ENCODE results near the gene PDGFC. TPM values are rescaled to one million over a fixed set of nuclear protein-coding genes. Genes with fewer than 3 reads are reported as not detected.

The PDGFC gene
- total RNA-seq, 1 donor from 2014 or later = 4.4 TPM

DNA sequence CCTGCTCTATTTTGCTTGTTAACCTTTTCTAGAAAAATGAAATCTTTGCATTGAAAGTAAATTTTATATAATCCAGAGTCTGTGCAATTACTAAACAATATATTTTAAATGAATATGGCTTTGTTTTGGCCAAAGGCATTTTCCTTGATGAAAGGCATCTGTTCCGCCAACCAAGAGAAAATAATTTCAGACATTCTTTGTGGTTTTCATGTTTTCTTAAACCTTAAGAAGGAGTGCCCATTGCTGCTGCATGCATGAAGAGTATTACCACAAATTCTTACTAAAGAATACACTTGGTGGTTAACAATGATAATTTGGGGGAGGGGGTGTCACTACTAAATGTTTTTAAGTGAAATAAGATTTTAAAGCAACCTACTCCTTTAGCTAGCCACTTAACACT is 2.7 kb upstream of the PDGFC start:
- ATAC-seq = no peak

DNA sequence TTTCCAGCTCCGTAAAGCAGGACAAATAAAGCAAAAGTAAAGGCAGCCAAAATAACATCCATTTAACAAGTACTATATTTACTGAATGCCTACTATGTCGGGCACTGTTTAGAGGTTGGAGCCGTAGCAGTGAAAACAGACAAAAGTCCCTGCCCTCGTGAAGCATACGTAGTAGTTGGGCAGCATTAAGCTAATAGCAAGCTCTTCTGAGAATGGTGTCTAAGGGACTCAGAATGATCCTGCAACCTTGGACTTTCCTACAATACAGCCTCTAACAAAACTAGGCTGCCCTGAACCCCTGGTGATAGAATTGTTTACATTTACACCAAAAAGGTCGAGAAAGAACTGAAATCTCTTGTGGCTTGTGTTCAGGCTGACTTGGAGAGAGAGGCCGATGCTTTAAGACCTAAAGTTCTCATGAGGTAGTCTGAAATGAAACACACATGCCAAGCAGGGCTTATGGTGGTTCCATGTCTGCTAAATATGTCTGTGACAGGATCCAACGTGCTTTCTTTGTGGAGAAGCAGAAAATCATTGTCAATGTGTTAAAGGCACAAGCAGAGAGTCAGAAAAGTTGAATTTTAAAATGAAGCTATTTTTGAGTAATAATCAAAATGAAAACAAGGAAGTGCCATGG is 898 bp upstream of the PDGFC start:
- ATAC-seq = no peak

DNA sequence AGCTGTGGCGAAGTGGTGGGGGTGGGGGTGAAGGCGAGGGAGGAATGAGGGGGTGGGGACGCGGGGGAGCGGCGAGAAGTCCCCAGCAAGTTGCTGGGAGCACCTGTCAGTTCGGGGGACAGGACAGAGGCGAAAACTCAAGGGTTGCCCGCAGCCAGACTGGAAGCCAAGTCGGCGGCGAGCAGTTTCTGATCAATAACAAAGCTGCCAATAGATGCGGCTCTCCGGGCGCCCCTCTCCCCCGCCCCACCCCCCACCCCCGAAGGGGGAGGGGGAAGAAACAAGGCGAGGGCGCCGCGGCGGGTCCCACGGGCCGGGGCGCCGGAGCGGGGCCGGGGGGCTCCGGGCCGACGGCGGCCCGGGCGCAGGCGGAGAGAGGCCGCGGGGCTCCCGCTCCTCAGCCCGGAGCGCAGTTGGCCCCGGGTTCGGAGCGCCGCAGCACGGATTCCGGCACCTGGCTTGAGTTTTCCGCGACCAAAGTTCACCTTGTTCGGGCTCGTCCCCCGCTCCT is 379 bp downstream of the PDGFC start:
- ATAC-seq = peak; percentile 24

DNA sequence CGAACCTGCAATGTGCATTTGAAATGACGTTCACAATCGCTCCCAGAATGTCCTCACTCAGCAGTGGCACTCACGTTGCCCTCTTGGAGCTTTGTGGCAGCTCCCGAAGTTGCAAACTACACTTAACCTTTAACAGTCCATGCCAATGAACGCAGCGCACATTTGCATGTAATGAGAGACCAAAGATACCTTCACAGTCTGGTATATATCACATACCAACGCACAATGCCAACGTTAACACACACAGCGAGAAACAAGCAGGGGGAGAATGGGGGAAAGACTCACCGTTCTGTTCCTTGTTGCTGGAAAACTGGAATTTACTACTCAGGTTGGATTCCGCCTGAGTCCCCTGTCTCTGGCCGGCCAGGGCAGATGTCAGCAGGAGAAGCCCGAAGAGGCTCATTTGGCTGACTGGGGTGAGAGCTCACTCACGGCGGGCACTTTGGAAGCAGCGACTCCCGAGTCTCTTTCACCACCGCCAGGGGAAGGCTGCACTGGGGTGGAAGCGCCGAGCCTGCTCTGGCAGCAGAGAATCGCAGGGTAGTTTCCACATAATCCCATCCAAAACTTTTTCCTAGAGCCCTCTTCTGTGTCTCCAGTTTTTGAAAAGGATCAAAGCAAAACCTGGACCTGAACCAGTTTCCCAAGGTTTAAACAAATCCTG is 966 bp downstream of the PDGFC start:
- peak; percentile 67 for ATAC-seq

DNA sequence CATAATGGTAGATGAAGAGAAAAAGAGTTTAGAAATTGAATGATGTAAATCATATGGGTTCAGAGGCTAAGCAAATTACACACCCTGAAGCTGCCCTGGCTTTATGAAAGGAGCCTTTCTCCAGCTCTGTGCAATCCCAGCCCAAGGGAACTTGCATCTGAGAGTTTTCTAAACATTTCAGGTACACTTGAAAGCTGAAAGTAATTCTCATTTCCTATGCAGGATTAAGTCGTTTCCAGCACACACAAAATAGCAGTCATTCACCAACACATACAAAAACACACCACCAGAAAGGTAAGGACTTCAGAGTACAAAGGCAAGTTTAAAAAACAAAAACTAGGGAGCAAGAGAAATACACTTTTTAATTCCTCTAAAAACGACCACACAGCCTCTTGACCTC is 1.7 kb downstream of the PDGFC start:
- no peak for ATAC-seq

DNA sequence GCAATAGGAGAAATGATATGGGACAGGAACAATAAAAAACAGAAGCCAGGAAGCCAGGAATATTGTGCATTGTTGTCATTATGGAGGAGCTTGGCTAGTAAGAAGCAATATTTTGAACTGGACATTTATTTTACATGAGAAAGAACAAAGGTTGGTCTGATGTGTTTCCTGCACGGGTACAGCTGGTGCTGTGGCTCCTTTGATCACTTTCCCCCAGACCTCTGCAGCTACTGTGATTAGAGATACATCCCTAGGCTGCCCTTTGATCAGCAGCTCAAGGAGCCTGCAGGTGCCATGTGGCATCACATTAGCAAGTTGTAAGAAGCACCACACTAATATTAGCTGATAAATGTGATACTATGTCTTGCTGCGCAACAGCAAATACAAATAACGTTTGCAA is 2.5 kb downstream of the PDGFC start:
- no peak for ATAC-seq

DNA sequence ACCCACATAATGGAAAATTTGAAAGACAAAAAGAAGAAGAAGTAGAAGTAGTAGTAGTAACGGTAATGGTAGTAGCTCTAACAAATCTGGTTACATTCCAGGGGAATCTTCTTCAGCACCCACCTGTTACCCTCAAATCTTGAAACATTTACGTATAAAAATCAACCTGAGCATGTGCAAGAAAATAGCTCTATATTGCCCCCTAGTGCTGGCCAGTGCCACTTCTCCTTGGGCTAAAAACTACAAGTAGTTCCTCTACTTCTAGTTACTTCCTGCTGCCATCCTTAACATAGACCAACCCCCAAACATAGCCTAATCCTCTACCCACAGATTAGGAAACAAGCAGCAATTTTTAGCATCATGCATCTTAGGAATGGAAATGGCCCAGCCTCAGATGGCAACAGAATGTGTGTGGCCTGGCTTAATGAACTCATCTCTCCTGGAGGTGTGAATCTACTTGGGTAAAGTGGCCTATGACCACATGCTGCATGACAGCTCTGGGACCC is 3.1 kb downstream of the PDGFC start:
- ATAC-seq = peak; percentile 71

DNA sequence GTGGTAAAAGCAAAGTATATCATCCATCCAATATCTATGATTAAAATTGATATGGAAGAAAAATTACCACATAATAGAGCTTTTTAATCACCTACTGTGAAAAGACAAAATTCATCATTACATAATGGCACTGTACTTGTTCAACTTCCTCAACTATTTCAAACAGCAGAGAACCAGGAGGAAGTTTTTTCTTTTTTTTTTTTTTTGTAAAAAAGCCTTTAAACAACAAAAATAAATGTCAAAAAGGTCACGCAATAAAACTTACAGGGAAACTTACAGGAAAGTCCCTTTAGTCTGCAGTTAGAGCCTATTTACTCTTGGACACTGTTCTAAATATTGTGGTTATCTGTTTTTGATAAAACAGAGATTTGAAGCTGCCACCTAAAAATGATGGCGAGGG is 4.8 kb downstream of the PDGFC start:
- no peak for ATAC-seq

DNA sequence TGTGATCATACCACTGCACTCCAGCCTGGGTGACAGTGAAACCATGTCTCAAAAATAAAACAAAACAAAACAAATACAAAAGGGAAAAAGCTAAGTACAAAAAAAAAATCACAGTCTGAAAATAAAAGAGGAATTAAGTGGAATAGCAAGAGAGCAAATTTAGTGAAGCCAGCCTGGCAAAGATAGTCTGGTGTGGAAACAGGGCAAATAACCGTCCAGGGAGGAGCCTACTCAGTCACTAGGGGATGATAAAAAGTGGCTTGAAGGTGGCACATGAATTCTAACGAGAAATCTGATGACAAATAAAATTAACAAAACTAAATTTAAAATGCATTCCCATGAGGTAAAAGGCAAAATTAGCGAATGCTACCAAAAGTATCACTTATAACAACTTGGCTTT is 8.2 kb downstream of the PDGFC start:
- ATAC-seq = no peak

DNA sequence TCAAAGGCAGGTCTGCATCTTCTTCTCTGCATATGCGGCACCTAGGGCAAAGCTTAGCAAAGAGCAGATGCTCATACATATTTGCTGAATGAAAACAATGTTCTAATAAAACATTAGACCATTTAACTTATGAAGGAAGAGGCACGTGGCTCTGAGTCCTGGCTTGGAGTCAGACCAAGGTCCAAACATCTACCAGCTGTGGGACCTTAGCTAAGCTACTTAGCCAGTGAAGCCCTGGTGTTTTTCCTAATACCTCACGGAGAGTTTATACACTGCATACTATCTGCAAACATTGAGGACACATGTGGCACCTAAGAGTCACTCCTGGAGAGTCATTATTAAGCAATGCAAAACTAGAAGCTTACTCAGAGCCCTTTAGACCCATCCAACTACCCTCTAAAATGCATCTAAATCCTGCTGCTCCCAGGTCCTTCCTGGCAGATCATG is 9.0 kb downstream of the PDGFC start:
- ATAC-seq = peak; percentile 59

DNA sequence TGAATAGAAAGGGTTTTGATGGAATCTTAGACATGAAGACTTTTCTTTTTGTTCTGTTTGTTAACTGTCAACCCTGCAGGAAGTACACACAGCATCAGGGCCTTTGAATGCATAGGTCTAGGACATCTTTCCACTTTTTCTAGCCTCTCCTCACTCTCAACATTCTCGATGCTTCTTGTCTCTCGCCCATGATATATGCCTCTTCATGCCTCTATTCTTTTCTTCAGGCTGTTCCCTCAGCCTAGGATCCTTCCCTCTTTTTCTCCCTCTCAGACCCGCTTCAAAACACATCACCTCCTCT is 9.6 kb downstream of the PDGFC start:
- ATAC-seq = peak; percentile 39

DNA sequence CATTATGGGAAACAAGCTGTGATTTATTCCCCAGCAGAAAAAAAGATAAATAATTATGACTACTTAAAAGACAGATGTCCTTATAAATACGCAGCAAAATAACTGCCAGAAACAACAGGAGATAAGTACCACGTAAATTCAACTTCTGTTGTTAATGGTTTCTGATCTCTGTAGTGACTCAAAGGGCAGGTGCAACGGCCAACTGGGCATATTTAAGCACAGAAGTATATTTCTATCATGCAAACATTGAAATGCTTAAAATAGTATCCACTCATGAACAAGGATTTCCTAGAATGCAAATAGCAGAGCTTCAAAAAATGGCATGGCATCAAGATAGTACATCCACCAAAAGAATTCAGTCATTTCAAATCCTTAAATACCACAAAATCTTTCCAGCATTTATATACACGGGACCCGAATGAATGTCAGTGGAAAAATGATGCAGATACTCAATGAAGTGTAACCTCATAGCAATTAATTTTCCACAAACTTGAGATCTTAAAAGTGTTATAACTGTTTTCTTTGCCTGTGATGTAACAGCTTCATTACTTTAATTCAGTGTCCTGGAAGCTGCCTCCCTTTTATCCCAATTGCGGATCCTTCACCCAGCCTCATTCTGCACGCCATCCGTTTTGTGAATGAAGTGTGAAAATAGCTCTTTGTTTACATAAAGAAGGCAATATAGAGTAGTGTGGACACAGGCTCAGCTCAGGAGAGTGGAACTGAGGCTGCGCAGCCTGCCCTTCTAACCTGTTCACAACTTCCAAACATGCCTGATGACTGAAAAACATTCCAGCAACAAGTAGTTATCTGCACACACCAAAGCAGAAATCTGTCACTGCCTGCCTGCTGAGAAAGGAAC is 10.2 kb downstream of the PDGFC start:
- peak; percentile 18 for ATAC-seq

DNA sequence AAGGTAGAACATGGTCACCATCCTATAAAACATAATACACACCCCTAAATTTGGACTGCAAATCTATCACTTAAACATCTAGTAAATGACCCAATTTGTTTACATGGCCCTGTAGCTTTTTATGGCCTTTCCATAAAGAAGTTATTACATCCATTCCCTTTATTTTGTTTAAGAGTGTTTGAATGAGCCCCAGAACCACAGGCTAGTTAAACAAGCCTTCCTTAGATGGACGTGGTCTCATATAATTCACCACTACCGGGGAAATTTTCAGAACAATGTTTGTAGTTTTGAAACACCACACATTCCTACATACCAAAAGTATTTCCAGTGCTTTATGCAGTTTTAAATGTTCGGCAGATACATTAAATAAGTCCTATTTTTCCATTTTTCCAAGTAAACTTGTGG is 12.3 kb downstream of the PDGFC start:
- ATAC-seq = no peak

DNA sequence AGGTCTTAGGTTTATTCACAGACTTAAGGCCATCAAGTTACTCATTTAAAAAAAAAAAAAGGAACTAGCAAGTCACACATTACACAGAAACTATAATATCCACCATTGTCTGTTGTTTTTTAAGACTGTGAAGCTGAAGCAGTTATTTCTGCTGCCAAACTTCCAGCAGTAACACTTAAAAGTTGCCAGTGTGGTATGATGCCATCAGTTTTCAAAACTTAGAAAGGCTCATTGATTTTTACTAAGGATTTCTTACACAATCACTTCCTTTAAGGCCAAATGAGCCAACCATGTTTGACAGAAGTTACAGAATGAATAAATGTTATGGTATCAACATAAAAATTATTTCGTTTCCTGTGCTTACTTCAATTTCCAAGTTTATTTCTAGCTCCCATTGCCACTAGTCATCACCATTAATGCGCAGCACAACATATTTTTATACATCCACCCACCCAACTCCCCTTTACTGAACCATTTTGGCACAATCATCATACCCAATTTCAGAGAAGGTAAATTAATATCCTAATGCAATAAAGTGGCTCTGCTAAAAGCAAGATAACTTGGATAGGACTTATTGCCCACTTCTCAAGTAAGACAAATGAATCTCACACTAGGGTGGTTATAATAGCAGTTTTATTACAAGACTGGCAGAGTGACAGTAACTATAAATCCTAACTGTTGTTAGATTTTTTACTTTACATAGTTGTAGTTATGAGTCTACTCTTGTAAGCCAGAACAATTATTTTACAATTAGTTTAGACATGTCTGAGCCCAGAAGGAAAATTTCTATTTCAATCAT is 13.1 kb downstream of the PDGFC start:
- no peak for ATAC-seq

DNA sequence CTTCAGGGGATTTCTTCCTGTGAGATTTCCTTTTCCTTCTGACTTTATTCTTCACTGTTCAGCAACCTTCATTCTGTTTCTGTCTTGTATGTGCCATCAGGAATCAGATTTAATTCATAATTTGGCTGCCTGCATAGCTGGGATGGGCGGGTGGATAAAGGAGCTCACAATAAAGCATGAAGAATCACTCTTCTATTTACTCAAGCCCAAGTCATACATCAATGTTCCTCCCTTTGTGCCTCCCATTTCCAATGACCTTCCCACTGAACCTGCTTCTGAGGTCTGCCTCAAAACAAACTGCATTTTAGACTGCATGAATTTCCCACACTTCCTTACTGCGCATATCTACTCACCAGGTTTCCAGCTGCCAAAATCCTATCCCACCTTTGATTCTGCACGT is 14.0 kb downstream of the PDGFC start:
- peak; percentile 57 for ATAC-seq

DNA sequence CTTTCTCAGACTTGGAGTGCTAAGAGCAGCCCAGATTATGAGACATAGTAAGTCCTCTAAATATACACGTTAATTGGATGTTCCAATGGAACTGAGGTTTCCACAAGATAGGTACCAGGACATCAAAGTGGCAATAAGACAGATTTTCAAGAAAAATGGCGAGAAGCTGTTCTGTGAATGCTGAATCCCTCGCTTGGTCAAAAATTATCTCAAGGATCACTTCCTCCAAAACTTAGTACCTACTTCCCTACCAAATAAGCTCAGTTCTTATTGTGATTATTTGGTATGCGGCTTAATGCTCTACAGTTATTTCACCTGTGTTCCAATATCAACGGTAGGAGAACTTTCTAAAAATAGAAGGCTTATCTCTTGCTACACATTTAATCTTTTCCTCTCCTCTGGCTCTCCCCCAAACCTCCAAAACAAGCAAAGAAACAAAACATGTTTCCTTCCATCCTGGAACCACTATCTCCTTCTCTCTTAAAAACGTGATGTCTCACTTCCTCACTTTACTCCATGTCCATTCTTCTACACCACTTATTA is 14.7 kb downstream of the PDGFC start:
- ATAC-seq = no peak

DNA sequence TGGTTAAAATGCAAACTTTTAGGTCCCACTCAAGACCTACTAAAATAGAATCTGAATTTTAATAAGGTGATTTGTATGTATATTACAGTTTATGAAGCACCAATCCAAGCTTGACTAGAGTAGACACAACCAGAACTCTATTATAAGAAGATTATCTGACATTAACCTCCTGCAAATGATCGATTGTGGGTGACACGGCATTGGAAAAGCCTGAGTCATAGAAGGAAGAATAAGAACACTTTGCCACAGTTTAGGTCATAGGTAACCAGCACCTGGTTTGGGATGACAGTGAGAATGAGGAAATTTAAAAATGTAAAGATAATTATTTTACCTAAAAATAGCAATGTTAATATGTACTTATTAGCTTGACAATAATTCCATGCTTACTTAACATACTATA is 15.2 kb downstream of the PDGFC start:
- no peak for ATAC-seq

DNA sequence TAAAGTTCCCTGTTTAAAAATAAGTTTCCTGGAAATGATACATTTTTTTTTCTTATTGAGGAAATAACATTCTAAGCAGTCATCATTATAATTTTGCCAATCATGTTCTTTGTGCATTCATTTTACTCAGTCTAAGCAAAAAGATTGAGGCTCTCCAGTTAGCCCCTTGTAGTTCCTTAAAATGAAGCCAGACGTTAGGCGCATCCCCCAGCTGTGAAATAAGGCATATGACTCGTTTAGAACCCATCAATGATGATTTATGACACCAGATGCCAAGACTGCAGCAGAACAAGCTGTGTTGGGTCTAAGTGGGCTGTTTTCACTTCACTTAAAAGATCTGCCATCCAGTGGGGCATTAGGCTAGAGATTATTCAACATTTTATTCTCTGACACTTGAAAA is 17.0 kb downstream of the PDGFC start:
- ATAC-seq = no peak

DNA sequence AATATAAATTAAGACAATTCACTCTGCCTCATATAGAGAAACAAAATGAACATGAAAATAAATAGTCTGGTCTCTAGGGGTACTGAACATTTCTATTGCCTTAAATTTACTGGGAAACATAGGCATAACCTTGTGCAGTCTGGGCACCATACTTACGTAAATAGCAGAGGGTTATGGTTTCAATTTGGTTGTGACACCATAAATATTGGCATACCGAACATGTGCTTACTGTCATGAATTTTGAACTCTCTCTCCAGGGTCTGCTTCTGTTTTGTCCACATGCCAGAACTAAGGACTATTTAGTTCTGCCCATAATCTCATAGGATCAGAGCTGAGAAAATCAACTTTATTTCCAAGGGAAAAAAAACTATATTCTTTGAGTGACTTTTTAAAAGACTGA is 17.6 kb downstream of the PDGFC start:
- ATAC-seq = no peak

DNA sequence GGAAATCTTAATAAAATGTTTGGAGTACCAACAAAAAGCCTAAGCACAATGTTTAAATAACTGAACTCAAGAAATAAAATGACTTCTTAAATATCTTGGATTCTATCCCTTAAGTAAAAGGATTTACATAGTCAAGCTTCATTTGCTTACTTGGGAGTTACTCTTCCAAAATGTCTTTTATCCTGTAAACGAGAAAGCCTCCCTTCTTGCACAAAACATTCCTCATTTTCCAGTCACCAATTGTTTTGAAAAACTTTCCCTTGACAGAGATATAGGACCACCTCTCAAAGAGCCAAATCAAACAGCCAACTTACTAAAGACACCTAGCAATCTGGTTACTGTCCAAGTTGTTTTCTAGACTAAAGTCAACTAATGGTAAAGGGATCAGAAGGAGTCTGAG is 18.6 kb downstream of the PDGFC start:
- no peak for ATAC-seq

DNA sequence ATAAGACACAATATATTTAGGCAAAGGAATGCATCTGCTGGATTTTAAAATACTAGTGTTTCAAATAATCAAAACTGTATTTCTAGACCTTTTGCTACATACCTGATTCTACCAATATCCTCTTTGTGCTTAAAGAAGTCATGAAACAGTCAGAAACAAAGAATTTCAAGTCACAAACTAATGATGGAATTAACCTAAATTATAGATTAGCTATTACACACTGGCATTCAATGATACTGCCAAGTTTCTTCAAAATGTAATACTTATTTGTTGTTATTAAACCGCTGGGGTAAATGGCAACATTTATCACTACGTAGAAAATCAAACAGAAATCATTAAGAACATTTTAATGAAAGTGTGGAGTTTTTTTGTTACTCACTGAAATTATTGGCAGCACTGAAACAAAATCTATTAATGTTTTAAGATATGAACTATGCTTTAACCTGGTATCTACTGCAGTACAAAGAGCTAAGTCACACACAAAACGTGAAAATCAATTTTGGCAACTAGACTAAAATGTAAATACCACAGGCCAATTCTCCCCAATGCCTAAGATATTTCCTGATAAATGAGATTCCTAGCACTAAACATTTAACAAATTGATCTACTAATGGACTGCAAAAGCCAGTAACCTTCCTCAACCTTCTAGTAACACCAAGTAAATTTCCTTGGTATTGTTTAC is 19.4 kb downstream of the PDGFC start:
- ATAC-seq = no peak

DNA sequence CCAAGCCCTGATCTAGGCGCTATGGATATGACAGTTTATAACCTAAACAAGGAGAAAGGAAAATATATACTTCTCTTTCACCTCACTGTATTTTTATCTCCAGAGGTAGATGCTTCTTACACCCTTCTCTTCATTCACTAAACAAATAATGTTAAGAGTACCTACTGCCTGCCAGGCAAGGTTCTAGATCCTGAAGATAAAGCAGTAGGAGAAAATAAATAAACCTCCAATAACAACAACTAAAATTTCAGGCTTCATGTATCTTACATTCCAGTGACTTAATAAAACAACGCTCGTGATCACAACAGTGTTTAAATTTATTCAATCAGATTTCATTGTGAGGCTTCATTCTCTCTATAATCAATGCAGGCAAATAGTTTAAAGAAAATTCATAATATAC is 20.7 kb downstream of the PDGFC start:
- ATAC-seq = no peak

Measured in esophagus mucosa (tissue), 1 donor.